GM19025 (cell line): Measurements from ENCODE around the gene ATAD3C.
A peak's percentile ranks its signal among the peaks of the same experiment; 100 is the strongest.
"Not testable (repeated sequence)": the region's sequence is repeated elsewhere in the genome, so short reads cannot be mapped to it uniquely, and the experiment has no call there.

Source experiments
- ATAC-seq: cut with Tn5 transposase; IDR thresholded peaks from one replicate; pipeline ENCODE4 v1.9.1; 2021; ENCODE audit warnings: mild to moderate bottlenecking, low read depth, moderate library complexity; ENCODE audit not compliant: unreplicated experiment

Gene ATAD3C

DNA sequence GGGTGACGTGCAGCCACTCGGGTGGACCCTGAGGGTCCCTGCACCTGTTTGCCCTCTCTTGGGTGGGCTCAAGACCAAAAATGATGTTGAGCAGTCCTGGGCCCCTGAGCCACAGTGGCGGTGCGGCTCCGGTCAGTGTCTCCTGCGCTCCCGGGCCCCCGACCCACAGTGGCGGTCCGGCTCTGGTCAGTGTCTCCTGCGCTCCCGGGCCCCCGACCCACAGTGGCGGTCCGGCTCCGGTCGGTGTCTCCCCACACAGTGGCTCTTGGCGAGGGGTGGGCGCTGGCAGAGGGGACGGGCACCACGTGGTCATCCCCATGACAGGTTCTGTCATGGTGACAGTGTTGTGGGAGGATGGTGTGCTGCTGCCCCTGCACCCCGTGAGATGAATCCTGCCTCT, 44.8 kb downstream of the ATAD3C start:
- not testable (repeated sequence) for ATAC-seq

DNA sequence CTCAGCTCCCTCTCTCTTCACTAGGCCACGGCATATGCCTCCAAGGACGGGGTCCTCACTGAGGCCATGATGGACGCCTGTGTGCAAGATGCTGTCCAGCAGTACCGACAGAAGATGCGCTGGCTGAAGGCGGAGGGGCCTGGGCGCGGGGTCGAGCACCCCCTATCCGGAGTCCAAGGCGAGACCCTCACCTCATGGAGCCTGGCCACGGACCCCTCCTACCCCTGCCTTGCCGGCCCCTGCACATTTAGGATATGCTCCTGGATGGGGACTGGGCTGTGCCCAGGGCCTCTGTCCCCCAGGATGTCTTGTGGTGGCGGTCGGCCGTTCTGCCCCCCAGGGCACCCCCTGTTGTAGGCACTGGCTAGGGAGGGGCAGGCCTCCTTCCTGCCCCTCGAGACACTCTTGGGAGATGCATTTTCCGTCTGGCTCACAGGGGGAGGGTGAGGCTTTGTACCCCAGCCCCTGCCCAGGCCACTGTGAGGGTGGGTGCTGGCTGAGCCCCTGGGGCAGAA, 46.0 kb downstream of the ATAD3C start:
- not testable (repeated sequence) for ATAC-seq

DNA sequence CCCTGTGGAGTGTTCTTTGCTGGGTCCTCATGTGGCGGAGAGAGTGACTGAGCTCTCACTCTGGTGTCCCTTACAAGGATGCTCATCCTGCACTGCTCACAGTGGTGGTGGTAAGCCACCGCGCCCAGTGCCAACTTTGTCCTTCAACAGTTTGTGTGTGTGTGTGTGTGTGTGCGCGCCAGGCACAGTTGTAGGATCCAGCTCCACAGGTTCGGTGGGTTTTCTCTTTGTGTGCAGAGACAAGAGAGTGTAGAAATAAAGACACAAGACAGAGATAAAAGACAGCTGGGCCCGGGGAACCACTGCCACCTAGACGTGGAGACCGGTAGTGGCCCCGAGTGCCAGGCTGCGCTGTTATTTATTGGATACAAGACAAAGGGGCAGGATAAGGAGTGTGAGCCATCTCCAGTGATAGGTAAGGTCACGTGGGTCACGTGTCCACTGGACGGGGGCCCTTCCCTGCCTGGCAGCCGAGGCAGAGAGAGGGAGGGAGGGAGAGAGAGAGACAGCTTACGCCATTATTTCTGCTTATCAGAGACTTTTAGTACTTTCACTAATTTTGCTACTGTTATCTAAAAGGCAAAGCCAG, 55.4 kb downstream of the ATAD3C start:
- ATAC-seq, result not testable (repeated sequence)

DNA sequence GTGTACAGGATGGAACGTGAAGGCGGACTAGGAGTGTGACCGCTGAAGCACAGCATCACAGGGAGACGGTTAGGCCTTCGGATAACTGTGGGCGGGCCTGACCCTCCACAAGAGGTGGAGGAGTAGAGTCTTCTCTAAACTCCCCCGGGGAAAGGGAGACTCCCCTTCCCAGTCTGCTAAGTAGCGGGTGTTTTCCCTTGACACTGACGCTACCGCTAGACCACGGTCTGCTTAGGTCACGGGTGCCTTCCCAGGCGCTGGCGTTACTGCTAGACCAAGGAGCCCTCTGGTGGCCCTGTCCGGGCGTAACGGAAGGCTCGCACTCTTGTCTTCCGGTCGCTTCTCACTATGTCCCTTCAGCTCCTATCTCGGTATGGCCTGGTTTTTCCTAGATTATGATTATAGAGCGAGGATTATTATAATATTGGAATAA, 55.9 kb downstream of the ATAD3C start:
- ATAC-seq, result not testable (repeated sequence)

DNA sequence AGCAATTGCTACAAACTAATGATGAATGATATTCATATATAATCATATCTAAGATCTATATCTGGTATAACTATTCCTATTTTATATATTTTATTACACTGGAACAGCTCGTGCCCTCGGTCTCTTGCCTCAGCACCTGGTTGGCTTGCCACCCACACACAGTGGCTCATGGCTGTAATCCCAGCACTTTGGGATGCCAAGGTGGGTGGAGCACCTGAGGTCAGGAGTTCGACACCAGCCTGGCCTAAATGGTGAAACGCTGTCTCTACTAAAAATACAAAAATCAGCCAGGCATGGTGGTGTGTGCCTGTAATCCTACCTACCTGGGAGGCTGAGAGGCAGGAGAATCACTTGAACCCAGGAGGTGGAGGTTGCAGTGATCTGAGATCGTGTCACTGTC, 56.3 kb downstream of the ATAD3C start:
- ATAC-seq, result not testable (repeated sequence)

DNA sequence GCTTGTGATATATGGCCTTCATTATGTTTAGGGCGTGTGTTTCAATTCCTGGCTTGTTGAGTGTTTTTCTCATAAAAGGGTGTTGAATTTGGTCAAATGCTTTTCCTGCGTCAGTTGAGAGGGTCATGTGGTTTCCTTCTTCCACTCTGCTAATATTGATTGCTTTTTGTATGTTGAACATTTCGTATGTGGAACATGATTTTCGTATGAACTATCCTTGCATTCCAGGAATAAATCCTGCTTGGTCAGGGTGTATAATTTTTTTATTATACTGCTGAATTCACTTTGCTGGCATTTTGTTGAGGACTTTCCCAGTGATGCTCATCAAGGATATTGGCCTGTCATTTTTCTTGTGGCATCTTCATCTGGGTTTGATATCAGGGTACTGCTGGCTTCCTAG, 57.8 kb downstream of the ATAD3C start:
- ATAC-seq, result no peak

DNA sequence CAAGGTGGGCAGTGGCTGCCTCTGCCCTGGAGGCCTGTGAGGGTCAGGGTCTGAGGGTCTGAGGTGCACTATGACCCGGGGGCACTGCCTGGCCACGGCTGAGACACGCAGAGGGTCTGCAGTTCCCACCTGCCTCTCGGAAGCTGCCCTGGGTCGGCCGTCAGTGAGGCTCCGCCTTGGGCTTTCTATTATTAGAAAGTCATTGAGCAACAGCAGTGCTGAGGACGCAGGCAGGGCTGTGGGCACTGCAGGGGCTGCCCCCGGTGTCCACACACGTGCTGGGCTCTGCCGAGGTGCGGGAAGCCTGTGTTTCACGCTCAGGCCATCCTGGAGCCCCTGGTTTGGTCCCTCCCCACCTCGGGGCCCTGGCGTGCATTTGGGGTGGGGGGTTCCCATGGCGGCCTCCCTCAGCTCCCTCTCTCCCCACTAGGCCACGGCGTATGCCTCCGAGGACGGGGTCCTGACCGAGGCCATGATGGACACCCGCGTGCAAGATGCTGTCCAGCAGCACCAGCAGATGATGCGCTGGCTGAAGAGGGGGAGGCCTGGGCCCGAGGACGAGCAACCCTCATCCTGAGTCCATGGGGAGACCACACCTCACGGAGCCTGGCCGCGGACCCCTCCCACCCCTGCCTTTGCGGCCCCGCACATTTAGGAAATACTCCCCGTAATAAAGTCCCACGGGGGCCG, 59.4 kb downstream of the ATAD3C start:
- not testable (repeated sequence) for ATAC-seq

DNA sequence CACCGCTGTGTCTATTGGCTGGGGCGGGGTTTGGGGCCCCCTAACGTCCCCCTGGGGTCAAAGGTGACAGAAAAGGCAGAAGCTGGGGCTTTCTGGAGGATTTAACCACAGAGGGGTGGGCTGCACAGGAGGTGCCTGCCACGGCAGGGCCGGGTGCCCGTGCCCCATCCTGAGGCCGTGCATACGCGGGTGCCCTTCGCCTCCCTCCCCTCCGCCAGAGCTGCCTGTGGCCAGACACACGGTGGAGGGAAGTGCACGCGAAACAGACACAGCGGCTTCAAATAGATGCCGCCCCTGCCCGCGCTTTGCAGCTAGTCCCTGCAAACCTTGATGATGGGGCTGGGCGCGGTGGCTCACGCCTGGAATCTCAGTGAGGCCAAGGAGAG, 60.0 kb downstream of the ATAD3C start:
- not testable (repeated sequence) for ATAC-seq

DNA sequence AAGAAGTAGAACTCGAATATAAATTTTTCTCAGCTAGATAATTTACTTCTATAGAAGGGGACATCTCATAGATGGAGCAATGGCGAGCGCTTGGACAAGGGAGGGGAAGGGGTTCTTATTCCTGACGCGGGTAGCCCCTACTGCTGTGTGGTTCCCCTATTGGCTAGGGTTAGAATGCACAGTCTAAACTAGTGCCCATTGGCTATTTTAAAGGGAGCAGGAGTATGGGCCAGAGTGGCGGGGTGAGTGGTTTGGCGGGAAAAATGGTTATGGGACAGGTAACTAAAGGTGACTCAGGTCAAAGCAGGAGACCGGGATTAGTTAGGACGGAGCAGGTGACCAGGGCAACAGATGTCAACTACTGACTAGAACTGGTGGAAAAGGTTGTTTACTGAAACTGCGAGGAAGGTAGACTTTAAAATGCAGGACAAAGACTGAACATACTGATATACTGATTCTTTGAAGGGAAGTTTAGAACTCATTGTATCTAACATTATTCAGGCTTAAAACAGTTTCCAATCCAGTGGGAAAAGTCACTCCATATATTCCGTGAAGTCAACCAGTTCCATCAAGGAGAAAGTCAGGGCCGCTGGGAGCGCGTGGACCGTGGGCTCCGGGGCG, 61.5 kb downstream of the ATAD3C start:
- ATAC-seq, result no peak

DNA sequence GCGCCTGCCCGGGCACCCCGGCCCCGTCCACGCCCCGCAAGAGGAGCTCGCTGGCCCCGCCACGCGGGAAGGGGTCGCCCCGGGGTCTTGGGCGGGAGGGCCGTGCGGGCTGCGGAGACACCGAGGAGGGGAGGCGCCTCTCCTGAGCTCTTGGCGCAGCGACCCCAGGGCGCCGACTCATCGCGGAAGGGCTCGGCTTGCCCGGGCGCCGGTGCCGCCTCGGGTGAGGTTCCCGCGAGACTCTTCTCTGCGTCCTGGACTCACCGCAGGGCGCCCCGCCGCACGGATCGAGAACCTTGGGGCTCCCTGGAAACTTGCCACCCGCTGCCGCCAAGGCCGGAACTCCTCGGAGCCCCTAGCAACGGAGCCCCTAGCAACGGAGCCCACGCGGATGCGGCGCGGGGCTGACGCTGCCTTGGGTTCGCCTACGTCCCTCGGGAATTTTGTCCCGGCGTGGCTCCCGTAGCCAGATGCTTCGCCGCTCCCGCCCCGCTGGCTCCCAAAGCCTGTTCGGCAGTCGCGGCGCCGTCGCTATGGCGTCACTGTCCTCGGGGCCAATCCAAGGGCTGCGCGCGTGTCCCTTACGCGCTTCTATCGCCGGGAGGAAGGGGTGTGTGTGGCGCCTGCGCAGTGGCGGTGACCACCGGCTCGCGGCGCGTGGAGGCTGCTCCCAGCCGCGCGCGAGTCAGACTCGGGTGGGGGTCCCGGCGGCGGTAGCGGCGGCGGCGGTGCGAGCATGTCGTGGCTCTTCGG, 62.2 kb downstream of the ATAD3C start, which contains the start of gene ATAD3A:
Gene ATAD3A (plus strand): TSS at position 630 of the 753 bp plus-strand sequence. CDS start 107 bp downstream, at position 737.
- peak; percentile 86 for ATAC-seq

DNA sequence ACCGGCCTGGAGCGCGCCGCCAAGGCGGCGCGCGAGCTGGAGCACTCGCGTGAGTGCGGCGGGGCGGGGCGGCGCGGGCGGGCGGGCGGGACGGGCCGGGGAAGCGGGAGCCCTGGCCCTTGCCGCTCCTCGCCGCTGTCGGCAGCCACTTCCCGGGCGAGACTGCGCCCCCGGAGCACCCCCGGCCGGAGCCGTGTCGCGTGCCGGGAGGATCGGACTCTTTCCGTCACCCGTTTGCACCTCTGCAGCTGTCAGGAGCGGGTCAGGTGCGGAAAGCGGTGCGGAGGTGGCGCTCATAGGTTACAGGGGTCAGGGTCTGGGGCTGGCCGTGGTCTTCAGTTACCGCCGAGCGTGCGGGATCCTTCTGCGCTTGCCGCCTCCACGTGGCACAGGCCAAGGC, 62.9 kb downstream of the ATAD3C start:
- ATAC-seq, result peak; percentile 3

DNA sequence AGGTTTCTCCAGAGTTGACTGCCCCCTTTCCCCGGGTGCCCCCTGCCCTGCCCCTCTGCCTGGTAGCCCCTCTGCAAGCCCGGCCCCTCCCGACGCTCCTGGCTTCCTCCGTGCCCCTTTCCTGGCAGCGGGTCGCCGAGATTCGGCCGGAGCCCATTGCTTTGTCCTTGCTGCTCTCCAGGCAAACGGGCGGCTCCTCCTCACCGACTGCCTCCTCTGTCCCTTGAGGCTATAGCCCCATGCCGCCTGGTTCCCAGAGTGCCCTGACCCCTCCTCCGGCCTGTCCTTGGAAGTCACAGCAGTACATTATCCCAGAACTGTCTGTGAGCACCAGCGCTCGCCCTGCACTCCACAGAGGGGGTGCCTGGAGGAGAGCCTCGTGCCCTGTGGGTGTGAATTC, 64.2 kb downstream of the ATAD3C start:
- ATAC-seq, result not testable (repeated sequence)

DNA sequence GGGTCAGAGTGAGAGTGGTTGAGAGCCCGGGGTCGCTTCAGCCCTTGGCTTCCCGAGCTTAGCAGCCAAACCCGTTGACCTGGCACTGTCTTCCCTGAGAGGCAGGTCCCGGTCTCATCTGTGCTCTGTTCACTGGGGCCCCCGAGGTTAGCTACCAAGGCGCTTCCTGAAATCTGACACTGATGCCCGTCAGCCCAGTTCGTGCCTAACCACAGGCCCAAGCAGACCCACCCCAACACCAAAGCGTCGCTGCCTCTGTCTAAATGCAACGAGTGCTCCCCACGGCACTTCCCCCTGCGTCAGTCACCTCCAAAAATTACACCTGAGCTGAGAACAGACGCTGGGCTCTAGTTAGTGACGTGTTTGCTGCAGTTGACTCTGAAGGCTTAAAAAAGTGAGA, 64.9 kb downstream of the ATAD3C start:
- not testable (repeated sequence) for ATAC-seq

DNA sequence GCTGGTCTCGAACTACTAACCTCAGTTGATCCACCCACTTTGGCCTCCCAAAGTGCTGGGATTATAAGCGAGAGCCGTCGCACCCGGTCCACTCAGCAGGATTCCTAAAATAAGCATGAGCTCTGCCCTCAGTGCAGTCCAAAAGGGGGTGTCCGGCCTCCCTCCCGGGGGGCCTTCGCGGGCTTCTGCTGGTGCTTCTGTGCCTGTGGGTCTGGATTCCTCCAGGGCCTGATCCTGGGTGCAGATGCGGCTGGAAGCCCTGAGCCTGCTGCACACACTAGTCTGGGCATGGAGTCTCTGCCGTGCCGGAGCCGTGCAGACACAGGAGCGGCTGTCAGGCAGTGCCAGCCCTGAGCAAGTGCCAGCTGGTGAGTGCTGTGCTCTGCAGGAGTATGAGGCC, 67.4 kb downstream of the ATAD3C start:
- ATAC-seq, result not testable (repeated sequence)

DNA sequence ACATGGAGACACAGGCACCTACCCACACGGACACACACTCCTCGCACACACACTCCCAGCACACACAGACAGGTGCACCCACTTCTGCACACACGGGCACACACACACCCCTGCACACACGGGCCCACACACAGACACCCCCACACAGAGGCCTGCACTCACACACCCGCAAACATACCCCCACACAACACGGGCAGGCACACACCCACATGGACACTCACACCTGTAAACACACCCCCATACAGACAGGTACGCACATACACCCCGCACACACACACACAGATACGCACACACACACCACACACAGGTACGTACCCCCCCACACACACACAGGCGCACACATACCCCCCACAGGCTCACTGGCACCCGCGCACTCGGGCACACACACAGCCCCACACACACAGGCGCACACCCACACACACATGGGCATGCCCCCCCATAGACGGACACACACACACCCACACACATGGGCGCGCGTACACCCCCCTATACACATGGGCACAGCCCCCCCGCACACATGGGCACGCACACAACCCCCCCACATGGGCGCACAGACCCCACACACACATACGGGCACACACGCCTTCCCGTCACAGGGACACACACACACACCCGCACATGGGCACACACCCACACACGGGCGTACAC, 68.6 kb downstream of the ATAD3C start:
- no peak for ATAC-seq

DNA sequence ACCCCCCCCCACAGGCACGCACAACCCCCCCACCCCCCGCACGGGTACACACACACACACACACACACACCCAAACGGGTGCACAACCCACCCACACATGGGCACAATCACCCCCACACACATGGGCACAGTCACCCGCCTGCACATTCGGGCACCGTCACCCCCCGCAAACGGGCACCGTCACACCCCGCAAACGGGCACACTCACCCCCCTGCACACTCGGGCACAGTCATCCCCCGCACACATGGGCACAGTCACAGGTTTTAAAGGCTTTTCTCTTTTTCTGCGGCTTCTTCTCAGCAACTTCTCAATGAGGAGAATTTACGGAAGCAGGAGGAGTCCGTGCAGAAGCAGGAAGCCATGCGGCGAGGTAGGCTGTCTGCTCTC, 69.1 kb downstream of the ATAD3C start:
- ATAC-seq, result not testable (repeated sequence)
